HUES6 (cell line): ENCODE results near the gene STX19.
A peak's percentile ranks its signal among the peaks of the same experiment; 100 is the strongest.
"Not testable (repeated sequence)": the region's sequence is repeated elsewhere in the genome, so short reads cannot be mapped to it uniquely, and the experiment has no call there.

Experiments
- H3K27ac ChIP-seq: 2 replicates; pipeline ENCODE4 v1.7.0; 2013; ENCODE audit warnings: low read depth, mild to moderate bottlenecking, low read length, inconsistent platforms
- H3K27me3 ChIP-seq: 2 replicates; pipeline ENCODE4 v1.6.1; 2013; ENCODE audit warnings: low read length; ENCODE audit not compliant: control insufficient read depth, insufficient read depth
- H3K36me3 ChIP-seq: 2 replicates; pipeline ENCODE4 v1.6.1; 2013; ENCODE audit warnings: low read length; ENCODE audit not compliant: control insufficient read depth, insufficient read depth
- H3K4me1 ChIP-seq: 2 replicates; pipeline ENCODE4 v1.6.1; 2013; ENCODE audit warnings: low read length; ENCODE audit not compliant: control insufficient read depth, insufficient read depth
- H3K4me3 ChIP-seq: 2 replicates; pipeline ENCODE4 v1.5.1; 2013; ENCODE audit warnings: low read depth, low read length
- H3K9ac ChIP-seq: one replicate; pipeline ENCODE4 v1.6.1; 2013; ENCODE audit warnings: mild to moderate bottlenecking, low read length
- H3K9me3 ChIP-seq: 2 replicates; pipeline ENCODE4 v1.6.1; 2013; ENCODE audit warnings: low read depth, low read length; ENCODE audit not compliant: control insufficient read depth, insufficient read depth

Gene STX19

GRCh38 chr3:94063496-94064119 lies 35.2 kb upstream of the STX19 start:
- Histone ChIP-seq H3K4me1 (0 out of 2 replicates have a peak, but pooled peaks cover 3% of the 10 kb centered on the region), H3K27me3 (no peaks in the 10 kb centered on the region), H3K9ac (peak overlapping the region; percentile 93), H3K4me3 (peak overlapping the region; percentile 86), H3K36me3 (peaks cover 3% of the 10 kb centered on the region; the same call in 1 of the 2 replicates), H3K27ac (peak overlapping the region; percentile 93), H3K9me3 (no peaks in the 10 kb centered on the region)

GRCh38 chr3:94062513-94063404 lies 34.4 kb upstream of the STX19 start, which contains the start of the genes DHFR2 and NSUN3:
Gene DHFR2, minus strand, starts transcription at chr3:94062916. Its CDS starts 1,405 bp downstream, at chr3:94061511.
Gene NSUN3, plus strand, starts transcription at chr3:94063061. Its CDS starts 66 bp downstream, at chr3:94063127.
- peak within 1 kb of the TSS; percentile 93 for H3K27ac ChIP-seq
- H3K9ac ChIP-seq, result peak within 1 kb of the TSS; percentile 93
- peak within 1 kb of the TSS; percentile 86 for H3K4me3 ChIP-seq
- H3K9me3 ChIP-seq, result no peaks in the 10 kb centered on the region
- no peaks in the 10 kb centered on the region for H3K27me3 ChIP-seq
- peaks cover 3% of the 10 kb centered on the region; the same call in 1 of the 2 replicates for H3K36me3 ChIP-seq
- 0 out of 2 replicates have a peak, but pooled peaks cover 3% of the 10 kb centered on the region for H3K4me1 ChIP-seq

GRCh38 chr3:94061297-94061696 lies 32.9 kb upstream of the STX19 start:
- no peak overlapping the region for H3K9ac ChIP-seq
- no peak overlapping the region for H3K4me3 ChIP-seq
- H3K27ac ChIP-seq, result no peak overlapping the region
- H3K36me3 ChIP-seq, result no peaks in the 10 kb centered on the region
- H3K4me1 ChIP-seq, result 0 out of 2 replicates have a peak, but pooled peaks cover 3% of the 10 kb centered on the region
- no peaks in the 10 kb centered on the region for H3K9me3 ChIP-seq
- no peaks in the 10 kb centered on the region for H3K27me3 ChIP-seq

- Histone ChIP-seq H3K9me3 (no peaks in the 10 kb centered on the region), H3K36me3 (peaks cover 6% of the 10 kb centered on the region; the same call in 1 of the 2 replicates), H3K27me3 (no peaks in the 10 kb centered on the region), H3K9ac (no peak overlapping the region), H3K4me1 (no peaks in the 10 kb centered on the region), H3K27ac (no peak overlapping the region), H3K4me3 (no peak overlapping the region)
These were observed 22.1 kb upstream of the STX19 start for GRCh38 chr3:94050546-94050945.

GRCh38 chr3:94049267-94049666 lies 20.9 kb upstream of the STX19 start:
- H3K27ac ChIP-seq, result no peak overlapping the region
- H3K4me3 ChIP-seq, result no peak overlapping the region
- H3K9me3 ChIP-seq, result no peaks in the 10 kb centered on the region
- no peaks in the 10 kb centered on the region for H3K27me3 ChIP-seq
- no peak overlapping the region for H3K9ac ChIP-seq
- H3K36me3 ChIP-seq, result peaks cover 12% of the 10 kb centered on the region
- no peaks in the 10 kb centered on the region for H3K4me1 ChIP-seq

- Histone ChIP-seq H3K27ac (no peak overlapping the region), H3K9me3 (peaks cover 14% of the 10 kb centered on the region; the same call in 1 of the 2 replicates), H3K36me3 (peaks cover 15% of the 10 kb centered on the region), H3K9ac (no peak overlapping the region), H3K4me3 (no peak overlapping the region), H3K4me1 (no peaks in the 10 kb centered on the region), H3K27me3 (no peaks in the 10 kb centered on the region)
These were observed 18.1 kb upstream of the STX19 start for GRCh38 chr3:94046533-94046932.

- peaks cover 14% of the 10 kb centered on the region; the same call in 1 of the 2 replicates for H3K9me3 ChIP-seq
These were observed 15.9 kb upstream of the STX19 start for GRCh38 chr3:94044100-94044936.

GRCh38 chr3:94043285-94043684 lies 14.9 kb upstream of the STX19 start:
- Histone ChIP-seq H3K36me3 (peaks cover 25% of the 10 kb centered on the region), H3K9ac (no peak overlapping the region)

More at GRCh38 chr3:94044100-94044936, 15.9 kb upstream of the STX19 start:
- not testable (repeated sequence) for H3K27me3 ChIP-seq, H3K4me1 ChIP-seq, H3K4me3 ChIP-seq, H3K9ac ChIP-seq, H3K27ac ChIP-seq
- H3K36me3 ChIP-seq, result peaks cover 25% of the 10 kb centered on the region

GRCh38 chr3:94036909-94037507 lies 8.6 kb upstream of the STX19 start:
- H3K9ac ChIP-seq, result no peak overlapping the region
- H3K27me3 ChIP-seq, result no peaks in the 10 kb centered on the region
- no peak overlapping the region for H3K27ac ChIP-seq
- peaks cover 10% of the 10 kb centered on the region; the same call in 1 of the 2 replicates for H3K36me3 ChIP-seq
- H3K9me3 ChIP-seq, result no peaks in the 10 kb centered on the region
- H3K4me1 ChIP-seq, result no peaks in the 10 kb centered on the region
- no peak overlapping the region for H3K4me3 ChIP-seq

More at GRCh38 chr3:94043285-94043684, 14.9 kb upstream of the STX19 start:
- Histone ChIP-seq H3K4me1 (no peaks in the 10 kb centered on the region), H3K27me3 (no peaks in the 10 kb centered on the region), H3K27ac (no peak overlapping the region), H3K9me3 (peaks cover 14% of the 10 kb centered on the region; the same call in 1 of the 2 replicates), H3K4me3 (no peak overlapping the region)

GRCh38 chr3:94026623-94027022 lies 1.8 kb downstream of the STX19 start:
- Histone ChIP-seq H3K4me3 (no peak overlapping the region), H3K27me3 (no peaks in the 10 kb centered on the region), H3K9me3 (no peaks in the 10 kb centered on the region), H3K36me3 (no peaks in the 10 kb centered on the region; the same call in 1 of the 2 replicates), H3K9ac (no peak overlapping the region), H3K4me1 (no peaks in the 10 kb centered on the region), H3K27ac (no peak overlapping the region)
